ENCODE measurements around the gene APAF1.

- TF ChIP-seq EZH2 (IDR thresholded peaks at IDR 0.05) (no peak), POLR2AphosphoS5 (IDR thresholded peaks at IDR 0.05; ENCODE audit: borderline replicate concordance, low read depth, low read length) (no peak), FOXP2 (optimal IDR thresholded peaks at IDR 0.05; ENCODE audit: control extremely low read depth, extremely low read length, insufficient read depth) (no peak)
Measured at GRCh38 chr12:98674841-98675240, 29.8 kb downstream of the APAF1 start.

Data from SK-N-MC (cell line).